WTC11 (cell line): Measurements from ENCODE around the gene ARID2. TPM values are rescaled to one million over a fixed set of nuclear protein-coding genes. Genes with fewer than 3 reads are reported as not detected.

Source experiments
- ATAC-seq: fragments of 200-7000 bp; cut with Tn5 transposase; 2 replicates; pipeline ENCODE4 v1.10.0; 2021; ENCODE audit warnings: mild to moderate bottlenecking, moderate library complexity
- CTCF ChIA-PET: fragments of 300-600 bp; sonication (Branson Sonifier 250); formaldehyde crosslinking; loops from one replicate; lab custom pipeline; 2021; ENCODE audit warnings: antibody characterized with exemption; lab: Charles Lee
- POLR2A ChIA-PET: fragments of 350-600 bp; sonication (Branson Sonifier 250); formaldehyde crosslinking; loops from one replicate; lab custom pipeline; 2021; ENCODE audit warnings: antibody characterized with exemption; lab: Charles Lee
- DNase-seq: peaks from one replicate; pipeline ENCODE4 v3.0.0; 2021; ENCODE audit warnings: low spot score
- H3K27ac Mint-ChIP-seq: 2 replicates; pipeline ENCODE4 v1.8.0; 2021; ENCODE audit warnings: mixed read lengths
- H3K27me3 Mint-ChIP-seq: 2 replicates; pipeline ENCODE4 v1.8.0; 2021; ENCODE audit warnings: low read depth, mild to moderate bottlenecking, moderate library complexity, mixed read lengths
- H3K36me3 Mint-ChIP-seq: 2 replicates; pipeline ENCODE4 v1.8.0; 2021; ENCODE audit warnings: mixed read lengths
- H3K4me1 Mint-ChIP-seq: 2 replicates; pipeline ENCODE4 v1.8.0; 2022; ENCODE audit warnings: mixed read lengths
- H3K4me3 Mint-ChIP-seq: 2 replicates; pipeline ENCODE4 v1.8.0; 2021; ENCODE audit warnings: mild to moderate bottlenecking, moderate library complexity, mixed read lengths
- H3K9me3 Mint-ChIP-seq: 2 replicates; pipeline ENCODE4 v1.8.0; 2021; ENCODE audit warnings: mixed read lengths
- AFF4 ChIP-seq: sonication (generic); formaldehyde crosslinking; IDR thresholded peaks from 2 replicates; pipeline ENCODE4 v1.8.1; 2023; ENCODE audit warnings: mild to moderate bottlenecking, missing genetic modification reagents, borderline replicate concordance
- AR ChIP-seq: fragments of 250-450 bp; sonication (Bioruptor Pico); IDR thresholded peaks from 2 replicates; pipeline ENCODE4 v1.9.0; 2021; ENCODE audit warnings: mild to moderate bottlenecking
- ATF1 ChIP-seq: sonication (generic); formaldehyde crosslinking; IDR thresholded peaks from 2 replicates; pipeline ENCODE4 v1.8.1; 2023; ENCODE audit warnings: mild to moderate bottlenecking, moderate library complexity, missing genetic modification reagents
- ATF3 ChIP-seq: sonication (generic); formaldehyde crosslinking; conservative IDR thresholded peaks from 2 replicates; pipeline ENCODE4 v1.8.1; 2022; ENCODE audit warnings: mild to moderate bottlenecking, missing genetic modification reagents
- CBFB ChIP-seq: sonication (generic); formaldehyde crosslinking; IDR thresholded peaks from 2 replicates; pipeline ENCODE4 v1.8.1; 2022; ENCODE audit warnings: mild to moderate bottlenecking, low read depth, missing genetic modification reagents
- ETV6 ChIP-seq: sonication (generic); formaldehyde crosslinking; IDR thresholded peaks from 2 replicates; pipeline ENCODE4 v1.8.1; 2022; ENCODE audit warnings: mild to moderate bottlenecking, missing genetic modification reagents
- FOXP1 ChIP-seq: sonication (generic); formaldehyde crosslinking; IDR thresholded peaks from 2 replicates; pipeline ENCODE4 v1.8.0; 2022; ENCODE audit warnings: missing genetic modification reagents, mild to moderate bottlenecking, moderate library complexity, borderline replicate concordance
- FOXP4 ChIP-seq: sonication (generic); formaldehyde crosslinking; IDR thresholded peaks from 2 replicates; pipeline ENCODE4 v1.8.0; 2022; ENCODE audit warnings: mild to moderate bottlenecking, missing genetic modification reagents
- GTF2I ChIP-seq: fragments of 250-450 bp; sonication (Bioruptor Pico); conservative IDR thresholded peaks from 2 replicates; pipeline ENCODE4 v1.4.0; 2021; ENCODE audit warnings: mild to moderate bottlenecking
- HMGXB4 ChIP-seq: sonication (generic); formaldehyde crosslinking; IDR thresholded peaks from 2 replicates; pipeline ENCODE4 v1.8.1; 2023; ENCODE audit warnings: mild to moderate bottlenecking, moderate library complexity, missing genetic modification reagents
- MAX ChIP-seq: sonication (generic); formaldehyde crosslinking; IDR thresholded peaks from 2 replicates; pipeline ENCODE4 v1.8.0; 2022; ENCODE audit warnings: mild to moderate bottlenecking, missing genetic modification reagents
- MXD4 ChIP-seq: fragments of 250-450 bp; sonication (Bioruptor Pico); IDR thresholded peaks from 2 replicates; pipeline ENCODE4 v1.8.0; 2021; ENCODE audit warnings: mild to moderate bottlenecking, moderate library complexity, borderline replicate concordance
- NFATC4 ChIP-seq: fragments of 250-450 bp; sonication (Bioruptor Pico); IDR thresholded peaks from 2 replicates; pipeline ENCODE4 v1.9.0; 2021; ENCODE audit warnings: mild to moderate bottlenecking
- NR1H2 ChIP-seq: sonication (generic); formaldehyde crosslinking; IDR thresholded peaks from 2 replicates; pipeline ENCODE4 v1.9.0; 2021; ENCODE audit warnings: mild to moderate bottlenecking, moderate library complexity, missing genetic modification reagents
- TCF7 ChIP-seq: sonication (generic); formaldehyde crosslinking; IDR thresholded peaks from 2 replicates; pipeline ENCODE4 v1.8.0; 2022; ENCODE audit warnings: mild to moderate bottlenecking, low read depth, missing genetic modification reagents, moderate library complexity
- USF2 ChIP-seq: sonication (generic); formaldehyde crosslinking; IDR thresholded peaks from 2 replicates; pipeline ENCODE4 v1.8.1; 2023; ENCODE audit warnings: mild to moderate bottlenecking, missing genetic modification reagents, moderate library complexity
- ZNF121 ChIP-seq: sonication (generic); formaldehyde crosslinking; IDR thresholded peaks from 2 replicates; pipeline ENCODE4 v1.8.0; 2023; ENCODE audit warnings: missing genetic modification reagents
- ZNF317 ChIP-seq: sonication (generic); formaldehyde crosslinking; IDR thresholded peaks from 2 replicates; pipeline ENCODE4 v1.8.1; 2023; ENCODE audit warnings: low read depth, mild to moderate bottlenecking, moderate library complexity, missing genetic modification reagents, borderline replicate concordance
- ZNF532 ChIP-seq: fragments of 250-450 bp; sonication (Bioruptor Pico); IDR thresholded peaks from 2 replicates; pipeline ENCODE4 v1.9.0; 2021; ENCODE audit warnings: mild to moderate bottlenecking, borderline replicate concordance
- total RNA-seq: library from RNA; stranded (reverse); gene quantifications from 3 replicates; pipeline ENCODE4 v1.2.3, GENCODE V29; 2021

ARID2 gene
- total RNA-seq, 1 experiment from 2014 or later, result 33.9 TPM

- TF ChIP-seq AFF4 (CRISPR knock-in tag) (no peak), AR (CRISPR knock-in tag) (no peak), FOXP4 (CRISPR knock-in tag) (no peak), MXD4 (CRISPR knock-in tag) (no peak), ZNF532 (CRISPR knock-in tag) (no peak), NR1H2 (no peak), TCF7 (CRISPR knock-in tag) (no peak), HMGXB4 (CRISPR knock-in tag) (no peak), NFATC4 (CRISPR knock-in tag) (no peak)
Observed at GRCh38 chr12:45704968-45705367, 24.5 kb upstream of the ARID2 start (continued).

GRCh38 chr12:45705404-45705803 is 24.1 kb upstream of the ARID2 start:
- peaks cover 16% of the 10 kb centered on the region for H3K4me1 Mint-ChIP-seq
- POLR2A ChIA-PET, result no interaction called here
- H3K9me3 Mint-ChIP-seq, result peaks cover 3% of the 10 kb centered on the region; the same call in 1 of the 2 replicates
- TF ChIP-seq MAX (no peak), ATF1 (CRISPR knock-in tag) (no peak), ATF3 (CRISPR knock-in tag) (no peak), ZNF121 (no peak), GTF2I (CRISPR knock-in tag) (no peak), ZNF317 (no peak), USF2 (CRISPR knock-in tag) (no peak), NFATC4 (CRISPR knock-in tag) (no peak), FOXP1 (no peak), ETV6 (CRISPR knock-in tag) (no peak), CBFB (CRISPR knock-in tag) (no peak)

More at GRCh38 chr12:45705404-45705803, 24.1 kb upstream of the ARID2 start:
- Mint-ChIP-seq H3K27ac (no peak overlapping the region), H3K27me3 (peaks cover 9% of the 10 kb centered on the region), H3K36me3 (no peaks in the 10 kb centered on the region), H3K4me3 (no peak overlapping the region)
- DNase-seq, result no peak
- no peak for ATAC-seq
- CTCF ChIA-PET, result no interaction called here
